GM21526 (cell line): ENCODE measurements around the gene PCDH9.
"Not testable (repeated sequence)": the region's sequence is repeated elsewhere in the genome, so short reads cannot be mapped to it uniquely, and the experiment has no call there.

Experiments
- ATAC-seq: cut with Tn5 transposase; IDR thresholded peaks from one replicate; pipeline ENCODE4 v1.9.1; 2021; ENCODE audit warnings: moderate library complexity; ENCODE audit not compliant: unreplicated experiment, low FRiP score

PCDH9 gene

GRCh38 chr13:67134417-67135129 lies 95.6 kb downstream of the PCDH9 start:
- ATAC-seq: no peak

DNA sequence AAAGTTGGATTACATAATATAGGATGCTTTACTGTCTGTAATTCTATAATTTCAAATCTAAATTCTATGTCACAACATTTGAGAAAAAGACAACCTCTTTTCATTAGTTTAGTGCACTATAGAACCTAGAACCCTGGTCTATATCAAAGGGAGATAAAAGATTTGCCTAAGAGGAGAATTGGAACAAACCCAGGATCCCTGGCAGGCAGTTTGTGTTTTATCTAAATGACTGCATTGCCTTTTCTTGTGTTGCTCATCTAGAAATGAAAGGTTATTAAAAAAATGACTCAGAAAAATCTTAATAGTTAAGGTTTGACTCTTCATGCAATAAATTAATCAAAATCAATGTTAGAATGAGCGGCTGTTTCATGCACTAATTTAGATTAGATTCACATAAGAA lies 96.7 kb downstream of the PCDH9 start:
- ATAC-seq: no peak

DNA sequence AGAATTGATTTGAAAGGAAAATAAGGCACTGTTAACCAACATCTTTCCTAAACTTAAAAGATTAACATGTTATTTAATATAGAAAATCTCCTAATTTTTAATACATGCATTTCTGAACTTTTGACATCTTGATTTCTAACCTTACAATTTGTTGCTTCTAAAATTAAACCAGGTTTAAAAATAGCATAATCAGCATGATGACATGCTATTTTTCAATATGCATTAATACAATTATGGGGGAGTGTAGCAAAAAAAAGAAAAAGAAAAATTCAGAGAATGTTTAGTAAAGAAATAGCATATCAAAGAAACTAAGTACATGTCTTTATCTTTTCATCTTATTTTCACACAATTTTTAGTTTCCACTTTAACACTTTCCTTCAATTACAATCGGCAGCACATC lies 98.7 kb downstream of the PCDH9 start:
- no peak for ATAC-seq

GRCh38 chr13:67130444-67130843 lies 99.7 kb downstream of the PCDH9 start:
- ATAC-seq: no peak

DNA sequence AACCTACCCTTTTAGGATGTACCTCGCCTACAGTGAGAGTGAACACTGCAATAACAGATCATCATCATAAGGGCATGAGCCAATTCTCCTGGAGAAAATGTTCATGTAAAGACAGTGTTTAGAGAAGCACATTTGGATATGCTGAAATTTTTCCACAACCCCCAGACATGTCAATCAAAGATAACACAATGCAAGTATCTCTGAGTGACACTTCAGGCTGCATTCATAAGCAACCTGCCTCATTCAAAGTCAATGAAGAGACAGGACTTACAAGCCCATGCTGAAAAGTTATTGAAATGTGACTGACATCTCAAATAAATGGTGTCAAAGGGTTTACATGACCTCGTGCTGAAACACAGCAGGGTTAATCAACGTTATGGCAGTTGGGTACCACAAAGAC lies 102.0 kb downstream of the PCDH9 start:
- ATAC-seq: no peak

DNA sequence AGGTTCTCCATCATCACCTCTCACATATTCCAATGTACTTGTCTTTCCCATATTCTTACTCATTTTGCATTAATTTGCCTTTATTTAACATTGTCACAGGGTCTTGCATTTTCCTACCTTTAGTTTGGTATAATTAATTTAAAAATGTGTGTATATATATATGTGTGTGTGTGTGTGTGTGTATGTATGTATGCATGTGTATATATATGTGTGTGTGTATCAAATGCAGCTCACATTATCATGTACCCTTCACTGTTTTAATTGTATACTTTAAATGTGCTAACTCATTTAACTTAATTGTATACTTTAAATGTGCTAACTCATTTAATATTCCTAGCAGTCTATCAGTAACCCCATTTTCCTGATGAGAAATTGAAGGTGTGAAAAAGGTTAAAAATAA lies 104.5 kb downstream of the PCDH9 start:
- ATAC-seq: no peak

DNA sequence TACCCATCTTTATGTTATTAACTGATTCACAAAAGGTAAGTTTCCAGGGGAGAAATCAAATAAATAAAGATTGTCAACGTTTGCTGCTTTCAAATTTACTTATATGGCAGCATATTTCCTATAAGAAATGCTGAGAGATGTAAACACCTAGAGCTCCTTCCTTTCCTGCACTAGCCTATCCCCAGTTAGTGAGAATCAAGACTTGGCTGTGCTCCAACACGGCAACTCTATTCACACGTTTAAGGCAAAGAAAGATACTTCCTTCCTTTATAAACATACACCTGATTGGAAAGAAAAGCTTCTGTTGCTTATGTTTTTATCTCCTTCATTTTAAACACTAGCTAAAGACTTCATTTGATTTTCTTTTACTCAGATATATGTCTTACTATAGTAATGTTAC lies 107.0 kb downstream of the PCDH9 start:
- no peak for ATAC-seq

DNA sequence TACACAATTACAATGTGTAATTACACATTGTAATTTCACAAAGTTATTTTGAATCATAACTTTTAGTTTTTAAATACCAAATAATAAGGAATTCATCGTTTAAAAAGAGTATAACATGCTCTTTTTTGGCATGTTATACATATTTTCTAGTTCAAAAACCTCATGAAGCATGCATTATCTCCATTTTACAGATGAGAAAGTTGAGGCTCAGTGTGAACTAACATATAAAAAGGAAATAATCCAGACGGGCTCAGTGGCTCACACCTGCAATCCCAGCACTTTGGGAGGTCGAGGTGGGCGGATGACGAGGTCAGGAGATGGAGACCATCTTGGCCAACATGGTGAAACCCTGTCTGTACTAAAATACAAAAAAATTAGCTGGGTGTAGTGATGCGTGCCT lies 107.9 kb downstream of the PCDH9 start:
- ATAC-seq: no peak

GRCh38 chr13:67120872-67121531 lies 109.1 kb downstream of the PCDH9 start:
- ATAC-seq: no peak

- ATAC-seq: no peak
Measured at GRCh38 chr13:67119481-67119894, 110.6 kb downstream of the PCDH9 start.

GRCh38 chr13:67118277-67118676 lies 111.9 kb downstream of the PCDH9 start:
- ATAC-seq: no peak

GRCh38 chr13:67117010-67117550 lies 113.1 kb downstream of the PCDH9 start:
- no peak for ATAC-seq

- ATAC-seq: no peak
Measured at GRCh38 chr13:67107979-67108378, 122.2 kb downstream of the PCDH9 start.

DNA sequence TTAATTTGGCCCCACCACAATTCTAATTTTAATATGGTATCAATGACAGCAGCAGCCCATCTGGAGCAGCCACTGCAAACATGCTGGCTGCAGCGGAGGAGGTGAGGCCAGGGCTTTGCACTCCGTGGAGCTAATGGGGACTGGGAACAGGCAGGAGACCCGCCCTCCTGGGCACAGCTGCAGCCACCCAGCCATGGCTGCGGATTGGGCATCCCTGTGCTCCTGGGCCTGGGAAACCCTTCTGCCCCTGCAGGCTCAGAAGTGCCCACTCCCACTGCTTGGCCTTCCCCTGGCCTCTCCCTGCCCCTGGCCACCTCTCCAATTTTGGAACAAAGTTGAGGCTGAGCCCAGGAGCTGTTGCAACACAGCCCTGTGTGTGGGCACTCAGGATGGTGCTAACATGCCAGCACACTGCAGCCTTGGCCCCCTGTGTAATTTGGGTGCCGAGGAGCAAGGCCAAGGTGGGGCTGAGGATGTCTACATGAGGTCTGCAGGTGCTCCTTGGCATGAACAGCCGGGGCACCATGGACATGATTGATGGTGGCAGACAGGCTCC lies 123.6 kb downstream of the PCDH9 start:
- ATAC-seq: no peak

GRCh38 chr13:67101730-67102467 lies 128.2 kb downstream of the PCDH9 start:
- ATAC-seq: no peak

DNA sequence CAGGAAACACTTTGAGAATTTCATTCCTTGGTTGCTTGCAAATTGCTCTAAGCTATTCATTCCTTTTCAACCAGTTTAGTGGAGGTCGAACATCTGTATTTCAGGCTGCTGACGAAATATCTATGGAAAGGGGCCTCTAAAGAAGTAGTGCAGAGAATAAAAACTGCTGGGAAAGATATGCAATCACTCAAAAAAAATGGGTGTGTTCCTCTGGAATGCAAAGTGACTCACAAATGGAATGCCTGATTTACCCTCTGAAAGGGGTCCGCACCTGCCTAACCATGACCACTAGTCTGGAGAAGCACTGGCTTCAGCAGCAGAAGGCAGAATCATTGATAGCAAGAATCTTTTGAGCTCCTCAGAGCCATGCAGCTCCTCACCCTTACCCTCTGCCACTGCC lies 129.4 kb downstream of the PCDH9 start:
- ATAC-seq: no peak

DNA sequence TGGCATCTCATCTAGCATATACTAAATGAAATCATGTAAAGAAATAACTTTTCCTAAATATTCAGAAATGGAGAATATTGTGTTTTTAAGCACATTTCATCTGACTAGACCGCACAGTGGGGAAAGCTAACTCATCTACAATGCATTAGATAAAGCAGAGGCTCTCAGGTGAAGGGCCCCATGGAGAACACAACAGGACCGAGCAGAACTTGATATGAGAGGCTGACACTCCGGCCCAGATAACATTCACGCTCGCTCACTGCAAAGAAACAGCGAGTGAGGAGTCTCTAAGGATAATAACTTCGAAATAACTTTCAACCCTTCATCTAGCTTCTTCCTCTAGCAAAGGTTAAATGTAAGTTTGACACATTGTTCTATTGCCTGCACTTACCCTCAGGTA lies 130.6 kb downstream of the PCDH9 start:
- ATAC-seq: no peak

DNA sequence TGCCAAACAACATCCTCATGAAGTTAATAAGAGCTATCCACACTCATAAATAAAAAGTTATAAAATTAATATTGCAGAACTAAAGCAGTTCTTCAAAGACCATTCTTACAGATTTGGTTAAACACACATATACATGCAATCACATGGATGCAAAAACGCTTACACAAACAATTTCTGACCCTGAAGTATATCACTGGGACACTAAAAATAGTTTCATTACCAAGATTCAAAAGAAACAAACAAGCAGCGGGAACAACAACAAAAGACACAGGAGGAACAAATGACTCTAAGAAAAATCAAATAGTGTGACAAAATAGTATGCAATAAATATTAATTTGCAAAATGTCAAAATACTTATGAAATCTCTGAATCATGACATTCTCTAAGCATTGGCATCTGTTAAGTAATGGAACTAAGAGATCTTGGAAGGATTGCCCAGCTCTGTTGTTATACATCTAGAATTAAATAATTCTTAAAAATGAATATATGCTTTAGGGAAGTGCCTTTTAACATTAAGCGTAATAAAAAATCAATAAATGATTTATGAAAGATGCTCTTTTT lies 132.2 kb downstream of the PCDH9 start:
- ATAC-seq: no peak

- not testable (repeated sequence) for ATAC-seq
Measured at GRCh38 chr13:67096893-67097292, 133.2 kb downstream of the PCDH9 start.

DNA sequence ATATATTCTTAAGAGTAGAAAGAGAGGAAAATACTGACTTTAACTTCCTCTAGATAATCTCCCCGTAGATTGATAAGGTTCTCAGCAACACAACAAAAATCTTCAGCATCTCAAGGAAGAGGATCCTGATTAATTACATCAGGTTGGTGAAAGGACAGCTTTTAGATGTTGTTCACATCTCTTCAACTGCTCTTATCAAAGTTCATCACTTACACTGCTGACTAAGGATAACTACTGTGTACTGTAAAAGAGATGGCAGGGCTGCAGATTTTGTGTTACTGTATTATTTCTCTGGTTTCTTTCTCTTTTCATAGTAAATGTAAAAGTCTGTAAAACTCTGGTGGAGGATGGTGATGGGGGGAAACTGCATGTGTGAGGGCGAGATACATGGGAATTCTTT lies 133.7 kb downstream of the PCDH9 start:
- ATAC-seq: no peak

DNA sequence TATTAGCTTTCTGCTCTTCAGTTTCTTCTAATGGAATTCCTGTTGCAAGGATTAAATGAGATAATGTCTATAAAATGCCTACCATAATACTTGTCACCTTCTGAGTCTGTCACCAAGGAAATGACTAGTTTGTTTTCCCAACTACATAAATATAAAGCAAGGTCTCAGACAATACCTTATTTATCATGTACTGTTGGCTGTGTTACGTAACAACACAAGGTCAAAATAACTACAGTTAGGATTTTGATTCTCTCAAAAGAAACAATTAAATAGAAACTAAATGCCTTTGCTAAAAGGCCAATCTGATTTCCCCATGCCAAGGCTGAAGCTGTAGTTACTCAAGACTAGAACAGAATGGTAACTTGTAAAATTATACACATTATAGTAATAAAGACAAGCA lies 134.5 kb downstream of the PCDH9 start:
- no peak for ATAC-seq
